Panc1 (cell line): ENCODE results near the gene CASP4. TPM values are rescaled to one million over a fixed set of nuclear protein-coding genes. Genes with fewer than 3 reads are reported as not detected.

Experiments used
- ATAC-seq: fragments of 200-7000 bp; cut with Tn5 transposase; 2 replicates; pipeline ENCODE4 v1.9.1; 2020; ENCODE audit warnings: mild to moderate bottlenecking, moderate library complexity
- BruUV-seq: library from RNA; stranded (reverse); fragments of 400-500 nt; replicated peaks from 2 replicates; lab custom pipeline; 2021; lab: Mats Ljungman, UMichigan
- CTCF ChIA-PET: fragments of 300-600 bp; sonication (Branson Sonifier 250); formaldehyde crosslinking; loops from one replicate; lab custom pipeline; 2022; ENCODE audit warnings: antibody characterized with exemption; lab: Charles Lee
- POLR2A ChIA-PET: fragments of 300-600 bp; sonication (Branson Sonifier 250); formaldehyde crosslinking; loops from one replicate; lab custom pipeline; 2022; ENCODE audit warnings: antibody characterized with exemption; lab: Charles Lee
- DNase-seq: peaks from one replicate; pipeline ENCODE4 v3.0.0-alpha.2; 2010; ENCODE audit warnings: low read depth, low spot score
- H3K27ac ChIP-seq: 2 replicates; pipeline ENCODE4 v1.5.1; 2011; ENCODE audit warnings: mild to moderate bottlenecking, low read length, inconsistent platforms
- H3K27me3 ChIP-seq: fragments of 200-500 bp; sonication (Bioruptor generic); 2 replicates; pipeline ENCODE4 v1.6.0; 2014; ENCODE audit warnings: low read length, inconsistent platforms; ENCODE audit not compliant: control insufficient read depth, insufficient read depth
- H3K36me3 ChIP-seq: fragments of 200-500 bp; sonication (Bioruptor generic); 2 replicates; pipeline ENCODE4 v1.5.1; 2014; ENCODE audit warnings: inconsistent platforms, mild to moderate bottlenecking, low read length, moderate library complexity; ENCODE audit not compliant: control insufficient read depth, insufficient read depth
- H3K4me1 ChIP-seq: 2 replicates; pipeline ENCODE4 v1.5.1; 2011; ENCODE audit warnings: inconsistent platforms, mild to moderate bottlenecking, low read length, moderate library complexity; ENCODE audit not compliant: control insufficient read depth, insufficient read depth
- H3K4me3 ChIP-seq, 2 experiments: 2 replicates each; pipeline ENCODE4 v1.5.1; 2011 to 2012; ENCODE audit warnings: low read depth in 2 of 2, low read length in 2 of 2, mild to moderate bottlenecking in 2 of 2, inconsistent platforms in 1 of 2, moderate library complexity in 1 of 2
- H3K9me3 ChIP-seq: fragments of 200-500 bp; sonication (Bioruptor generic); 2 replicates; pipeline ENCODE4 v1.5.1; 2014; ENCODE audit warnings: low read depth, mild to moderate bottlenecking, inconsistent platforms, low read length, moderate library complexity; ENCODE audit not compliant: control insufficient read depth, insufficient read depth
- POLR2AphosphoS5 ChIP-seq: IDR thresholded peaks from 2 replicates; pipeline ENCODE4 v1.6.1; 2012; ENCODE audit warnings: mild to moderate bottlenecking, low read depth, low read length, moderate library complexity
- SIN3A ChIP-seq: IDR thresholded peaks from 2 replicates; pipeline ENCODE4 v1.6.1; 2012; ENCODE audit warnings: low read depth, mild to moderate bottlenecking, low read length, moderate library complexity, borderline replicate concordance; ENCODE audit not compliant: insufficient read depth
- TCF7L2 ChIP-seq: IDR thresholded peaks from 2 replicates; pipeline ENCODE4 v1.6.1; 2011; ENCODE audit warnings: mild to moderate bottlenecking, low read depth, low read length, inconsistent platforms
- in situ Hi-C: cut with HindIII; loops from 2 replicates; pipeline ENCODE4 v1.10.0; 2016; ENCODE audit warnings: low sequenced_read_pairs, low pct_unique_long_range_greater_than_20kb
- intact Hi-C: fragments of 100-400 bp; cut with micrococcal nuclease; formaldehyde crosslinking; loops from one replicate; pipeline ENCODE4 v1.10.0; 2022; ENCODE audit not compliant: unreplicated experiment
- total RNA-seq: library from RNA; stranded (reverse); gene quantifications from one replicate; pipeline ENCODE4 v1.2.1, GENCODE V29; 2021; ENCODE audit not compliant: unreplicated experiment
- TF ChIP-seq, protein P1 (sequence below), 2 experiments: IDR thresholded peaks; 2 replicates each; pipeline ENCODE4 v1.6.1; 2011 to 2012; ENCODE audit warnings: low read depth in 2 of 2, control low read depth in 1 of 2, low read length in 1 of 2, mild to moderate bottlenecking in 1 of 2, moderate library complexity in 1 of 2; ENCODE audit not compliant: insufficient read depth in 1 of 2
- TF ChIP-seq, protein P2 (sequence below): fragments of 450-650 bp; IDR thresholded peaks from 2 replicates; pipeline ENCODE4 v1.5.1; 2017; ENCODE audit warnings: mild to moderate bottlenecking

The CASP4 gene
- total RNA-seq, 1 experiment from 2014 or later, result 25.8 TPM

DNA sequence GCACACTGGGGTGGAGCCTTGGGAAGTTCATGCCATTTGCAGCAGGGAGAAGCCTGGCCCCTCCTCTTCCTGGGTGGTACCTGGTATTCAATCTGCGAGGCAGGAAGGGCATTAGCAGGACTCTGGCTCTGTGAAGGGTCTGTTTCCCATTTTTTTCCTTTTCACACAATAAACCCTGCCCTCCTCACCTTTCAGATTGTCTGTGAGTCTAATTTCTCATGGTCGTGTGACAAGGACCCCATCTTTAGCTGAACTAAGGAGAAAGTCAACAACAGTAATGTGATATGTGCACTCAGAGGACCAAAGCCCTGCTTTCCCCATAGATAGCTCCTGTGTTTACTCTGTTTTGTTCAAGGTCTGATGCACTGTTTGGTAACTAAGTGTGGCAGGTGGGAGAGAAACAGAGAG lies 26.6 kb upstream of the CASP4 start:
- ChIA-PET POLR2A (no interaction called here), CTCF (no interaction called here)
- BruUV-seq, result no TSS peak
- no peak overlapping the region for H3K4me3 ChIP-seq
- in situ Hi-C loops, result no loop called here
- H3K27ac ChIP-seq, result no peak overlapping the region
- intact Hi-C loops, result no loop called here
- H3K36me3 ChIP-seq, result no peaks in the 10 kb centered on the region
- H3K4me1 ChIP-seq, result no peaks in the 10 kb centered on the region
- no peak for ATAC-seq
- H3K27me3 ChIP-seq, result no peaks in the 10 kb centered on the region; the same call in 1 of the 2 replicates
- TF ChIP-seq, protein P1, sequence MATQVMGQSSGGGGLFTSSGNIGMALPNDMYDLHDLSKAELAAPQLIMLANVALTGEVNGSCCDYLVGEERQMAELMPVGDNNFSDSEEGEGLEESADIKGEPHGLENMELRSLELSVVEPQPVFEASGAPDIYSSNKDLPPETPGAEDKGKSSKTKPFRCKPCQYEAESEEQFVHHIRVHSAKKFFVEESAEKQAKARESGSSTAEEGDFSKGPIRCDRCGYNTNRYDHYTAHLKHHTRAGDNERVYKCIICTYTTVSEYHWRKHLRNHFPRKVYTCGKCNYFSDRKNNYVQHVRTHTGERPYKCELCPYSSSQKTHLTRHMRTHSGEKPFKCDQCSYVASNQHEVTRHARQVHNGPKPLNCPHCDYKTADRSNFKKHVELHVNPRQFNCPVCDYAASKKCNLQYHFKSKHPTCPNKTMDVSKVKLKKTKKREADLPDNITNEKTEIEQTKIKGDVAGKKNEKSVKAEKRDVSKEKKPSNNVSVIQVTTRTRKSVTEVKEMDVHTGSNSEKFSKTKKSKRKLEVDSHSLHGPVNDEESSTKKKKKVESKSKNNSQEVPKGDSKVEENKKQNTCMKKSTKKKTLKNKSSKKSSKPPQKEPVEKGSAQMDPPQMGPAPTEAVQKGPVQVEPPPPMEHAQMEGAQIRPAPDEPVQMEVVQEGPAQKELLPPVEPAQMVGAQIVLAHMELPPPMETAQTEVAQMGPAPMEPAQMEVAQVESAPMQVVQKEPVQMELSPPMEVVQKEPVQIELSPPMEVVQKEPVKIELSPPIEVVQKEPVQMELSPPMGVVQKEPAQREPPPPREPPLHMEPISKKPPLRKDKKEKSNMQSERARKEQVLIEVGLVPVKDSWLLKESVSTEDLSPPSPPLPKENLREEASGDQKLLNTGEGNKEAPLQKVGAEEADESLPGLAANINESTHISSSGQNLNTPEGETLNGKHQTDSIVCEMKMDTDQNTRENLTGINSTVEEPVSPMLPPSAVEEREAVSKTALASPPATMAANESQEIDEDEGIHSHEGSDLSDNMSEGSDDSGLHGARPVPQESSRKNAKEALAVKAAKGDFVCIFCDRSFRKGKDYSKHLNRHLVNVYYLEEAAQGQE (IDR thresholded peaks at IDR 0.05; ENCODE audit: insufficient read depth in 1 of 2, low read depth in 2 of 2, low read length in 1 of 2), result no peak
- TF ChIP-seq, protein P2, sequence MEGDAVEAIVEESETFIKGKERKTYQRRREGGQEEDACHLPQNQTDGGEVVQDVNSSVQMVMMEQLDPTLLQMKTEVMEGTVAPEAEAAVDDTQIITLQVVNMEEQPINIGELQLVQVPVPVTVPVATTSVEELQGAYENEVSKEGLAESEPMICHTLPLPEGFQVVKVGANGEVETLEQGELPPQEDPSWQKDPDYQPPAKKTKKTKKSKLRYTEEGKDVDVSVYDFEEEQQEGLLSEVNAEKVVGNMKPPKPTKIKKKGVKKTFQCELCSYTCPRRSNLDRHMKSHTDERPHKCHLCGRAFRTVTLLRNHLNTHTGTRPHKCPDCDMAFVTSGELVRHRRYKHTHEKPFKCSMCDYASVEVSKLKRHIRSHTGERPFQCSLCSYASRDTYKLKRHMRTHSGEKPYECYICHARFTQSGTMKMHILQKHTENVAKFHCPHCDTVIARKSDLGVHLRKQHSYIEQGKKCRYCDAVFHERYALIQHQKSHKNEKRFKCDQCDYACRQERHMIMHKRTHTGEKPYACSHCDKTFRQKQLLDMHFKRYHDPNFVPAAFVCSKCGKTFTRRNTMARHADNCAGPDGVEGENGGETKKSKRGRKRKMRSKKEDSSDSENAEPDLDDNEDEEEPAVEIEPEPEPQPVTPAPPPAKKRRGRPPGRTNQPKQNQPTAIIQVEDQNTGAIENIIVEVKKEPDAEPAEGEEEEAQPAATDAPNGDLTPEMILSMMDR, result no peak
- no peak for TF ChIP-seq TCF7L2
- no peak for TF ChIP-seq POLR2AphosphoS5
- TF ChIP-seq SIN3A, result no peak
- no peaks in the 10 kb centered on the region for H3K9me3 ChIP-seq
- no peak for DNase-seq

GRCh38 chr11:104992781-104993180 lies 24.4 kb upstream of the CASP4 start:
- ATAC-seq (no peak), DNase-seq (no peak)
- Histone ChIP-seq H3K27me3 (no peaks in the 10 kb centered on the region; the same call in 1 of the 2 replicates), H3K4me3 (no peak overlapping the region), H3K9me3 (no peaks in the 10 kb centered on the region), H3K27ac (no peak overlapping the region), H3K4me1 (no peaks in the 10 kb centered on the region), H3K36me3 (no peaks in the 10 kb centered on the region)
- TF ChIP-seq, protein P1 (IDR thresholded peaks at IDR 0.05; ENCODE audit: insufficient read depth in 1 of 2, low read depth in 2 of 2, low read length in 1 of 2), result no peak
- BruUV-seq, result no TSS peak
- ChIA-PET CTCF (no interaction called here), POLR2A (no interaction called here)
- in situ Hi-C loops, result no loop called here
- intact Hi-C loops, result no loop called here
